ENCODE measurements around the gene CROCC.
"Not testable (repeated sequence)": the region's sequence is repeated elsewhere in the genome, so short reads cannot be mapped to it uniquely, and the experiment has no call there.

CROCC gene, protein sequence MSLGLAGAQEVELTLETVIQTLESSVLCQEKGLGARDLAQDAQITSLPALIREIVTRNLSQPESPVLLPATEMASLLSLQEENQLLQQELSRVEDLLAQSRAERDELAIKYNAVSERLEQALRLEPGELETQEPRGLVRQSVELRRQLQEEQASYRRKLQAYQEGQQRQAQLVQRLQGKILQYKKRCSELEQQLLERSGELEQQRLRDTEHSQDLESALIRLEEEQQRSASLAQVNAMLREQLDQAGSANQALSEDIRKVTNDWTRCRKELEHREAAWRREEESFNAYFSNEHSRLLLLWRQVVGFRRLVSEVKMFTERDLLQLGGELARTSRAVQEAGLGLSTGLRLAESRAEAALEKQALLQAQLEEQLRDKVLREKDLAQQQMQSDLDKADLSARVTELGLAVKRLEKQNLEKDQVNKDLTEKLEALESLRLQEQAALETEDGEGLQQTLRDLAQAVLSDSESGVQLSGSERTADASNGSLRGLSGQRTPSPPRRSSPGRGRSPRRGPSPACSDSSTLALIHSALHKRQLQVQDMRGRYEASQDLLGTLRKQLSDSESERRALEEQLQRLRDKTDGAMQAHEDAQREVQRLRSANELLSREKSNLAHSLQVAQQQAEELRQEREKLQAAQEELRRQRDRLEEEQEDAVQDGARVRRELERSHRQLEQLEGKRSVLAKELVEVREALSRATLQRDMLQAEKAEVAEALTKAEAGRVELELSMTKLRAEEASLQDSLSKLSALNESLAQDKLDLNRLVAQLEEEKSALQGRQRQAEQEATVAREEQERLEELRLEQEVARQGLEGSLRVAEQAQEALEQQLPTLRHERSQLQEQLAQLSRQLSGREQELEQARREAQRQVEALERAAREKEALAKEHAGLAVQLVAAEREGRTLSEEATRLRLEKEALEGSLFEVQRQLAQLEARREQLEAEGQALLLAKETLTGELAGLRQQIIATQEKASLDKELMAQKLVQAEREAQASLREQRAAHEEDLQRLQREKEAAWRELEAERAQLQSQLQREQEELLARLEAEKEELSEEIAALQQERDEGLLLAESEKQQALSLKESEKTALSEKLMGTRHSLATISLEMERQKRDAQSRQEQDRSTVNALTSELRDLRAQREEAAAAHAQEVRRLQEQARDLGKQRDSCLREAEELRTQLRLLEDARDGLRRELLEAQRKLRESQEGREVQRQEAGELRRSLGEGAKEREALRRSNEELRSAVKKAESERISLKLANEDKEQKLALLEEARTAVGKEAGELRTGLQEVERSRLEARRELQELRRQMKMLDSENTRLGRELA (N-terminal part only)

DNA sequence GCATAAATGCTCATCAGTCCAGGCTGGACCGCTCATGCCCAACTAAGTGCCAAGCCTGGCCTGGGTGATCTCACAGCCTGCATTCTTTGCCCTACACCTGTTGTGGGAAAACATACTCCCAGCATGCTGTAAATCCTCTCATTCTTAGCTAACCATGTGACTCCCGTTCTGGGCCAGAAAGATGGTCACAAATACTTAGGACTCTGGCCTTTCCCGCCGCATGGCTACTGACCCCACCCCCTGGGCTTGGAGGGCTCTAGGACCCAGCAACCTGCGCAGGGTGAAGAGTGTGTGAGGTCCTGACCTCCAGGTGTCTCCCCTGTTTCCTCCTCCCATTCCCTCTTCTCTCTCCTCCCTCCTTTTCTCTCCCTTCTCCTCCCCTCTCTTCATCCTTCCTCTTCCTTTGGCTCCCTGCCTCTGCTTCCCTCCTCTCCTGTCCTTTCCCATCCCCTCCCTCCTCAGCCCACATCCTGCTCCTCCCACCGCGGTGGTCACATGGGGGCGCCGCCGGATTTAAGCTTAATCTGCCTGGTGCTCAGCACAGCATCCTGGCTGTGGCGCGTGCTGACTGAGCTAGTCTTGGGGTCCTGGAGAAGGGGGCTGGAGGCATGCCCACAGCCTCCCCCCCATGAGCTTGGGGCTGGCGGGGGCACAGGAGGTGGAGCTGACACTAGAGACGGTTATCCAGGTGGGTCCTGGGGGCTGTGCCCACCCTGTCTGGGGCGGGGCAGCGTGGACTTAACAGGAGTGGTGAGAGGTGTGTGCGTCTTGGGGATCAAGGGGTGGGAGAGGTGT, at the start of gene CROCC:
Gene CROCC, plus strand, starts transcription at position 541 of the 795 bp plus-strand sequence. Its CDS starts 88 bp downstream, at position 629.
- no peak for DNase-seq

DNA sequence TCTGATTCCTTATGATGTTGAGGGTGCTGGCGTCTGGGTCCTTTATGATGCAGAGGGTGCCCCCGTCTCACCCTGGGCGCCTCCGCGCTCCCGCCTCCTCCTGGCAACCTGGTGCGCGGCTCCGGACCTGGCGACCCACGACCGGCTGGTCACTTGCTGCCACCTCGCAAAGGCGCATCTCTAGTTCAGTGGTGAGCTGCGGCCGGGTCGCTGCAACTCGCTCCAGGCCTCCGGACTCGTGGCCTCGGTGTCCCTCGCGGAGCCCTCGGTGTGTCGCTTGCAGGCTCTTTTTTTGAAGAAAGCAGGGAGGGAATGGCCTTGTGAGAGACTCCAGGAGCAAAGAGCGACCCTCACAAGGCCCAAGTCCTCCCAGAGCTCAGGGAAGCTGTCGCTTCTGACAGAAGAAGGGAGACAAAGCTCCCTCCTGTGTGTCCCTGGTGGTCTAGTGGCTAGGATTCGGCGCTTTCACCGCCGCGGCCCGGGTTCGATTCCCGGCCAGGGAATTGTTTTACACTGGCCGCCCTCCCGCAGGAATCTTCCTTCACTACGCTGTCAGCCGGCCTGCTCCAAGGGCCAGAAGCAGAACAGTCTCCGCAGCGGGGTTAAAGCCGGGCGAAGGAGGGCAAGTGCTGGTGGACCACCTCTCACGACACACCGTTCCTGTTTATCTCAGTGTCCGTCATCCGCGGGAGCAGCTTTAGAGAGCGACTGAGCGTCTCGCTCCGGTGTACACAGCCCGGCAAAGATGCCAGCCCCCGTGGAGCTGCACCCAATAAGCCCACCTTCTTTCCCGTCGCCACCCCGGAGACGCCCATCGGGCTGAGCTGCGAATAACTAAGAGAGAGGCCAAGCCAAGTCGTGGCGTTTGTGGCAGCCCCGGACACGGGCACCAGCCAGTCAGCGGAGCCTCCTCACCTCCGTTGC, 49.3 kb upstream of the CROCC start:
- DNase-seq: not testable (repeated sequence)

DNA sequence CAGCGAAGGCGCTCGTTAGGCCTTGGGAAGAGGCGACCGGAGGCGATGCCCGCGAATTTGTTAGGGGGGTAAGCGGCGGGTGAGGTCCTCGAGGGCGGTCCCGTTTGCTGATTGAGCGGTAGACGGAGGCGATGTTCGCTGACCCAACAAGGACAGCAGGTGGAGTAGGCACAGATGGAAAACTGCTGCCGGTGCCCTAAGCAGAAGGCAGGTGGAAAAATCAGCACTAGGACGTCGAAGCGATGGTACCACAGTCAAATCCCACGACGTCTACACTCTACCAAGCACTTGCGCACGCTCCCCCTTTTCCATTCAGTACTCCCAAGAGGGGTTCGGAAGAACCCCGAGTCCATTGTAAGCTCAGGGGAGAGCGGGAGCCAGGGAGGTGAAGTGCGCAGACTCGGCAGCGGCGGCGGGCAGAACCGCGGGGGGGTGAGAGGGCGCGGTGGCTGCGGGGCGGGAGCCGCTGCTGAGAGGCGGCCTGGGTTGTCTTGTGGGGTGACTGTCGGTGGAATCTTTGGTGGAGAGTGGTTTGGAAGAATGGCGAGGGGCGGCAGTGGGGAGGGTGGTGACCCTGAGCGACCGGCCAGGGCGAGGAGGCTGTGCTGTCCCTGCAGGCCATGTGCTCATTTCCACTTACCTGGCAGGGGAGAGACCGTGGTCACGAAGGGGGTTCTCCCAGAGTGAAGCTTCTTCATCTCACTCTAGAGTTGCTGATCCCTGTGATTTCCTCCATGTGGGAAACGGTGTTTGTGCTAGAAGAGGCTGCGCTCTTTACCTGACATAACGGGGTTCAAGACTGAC, 48.5 kb upstream of the CROCC start:
- DNase-seq: not testable (repeated sequence)

DNA sequence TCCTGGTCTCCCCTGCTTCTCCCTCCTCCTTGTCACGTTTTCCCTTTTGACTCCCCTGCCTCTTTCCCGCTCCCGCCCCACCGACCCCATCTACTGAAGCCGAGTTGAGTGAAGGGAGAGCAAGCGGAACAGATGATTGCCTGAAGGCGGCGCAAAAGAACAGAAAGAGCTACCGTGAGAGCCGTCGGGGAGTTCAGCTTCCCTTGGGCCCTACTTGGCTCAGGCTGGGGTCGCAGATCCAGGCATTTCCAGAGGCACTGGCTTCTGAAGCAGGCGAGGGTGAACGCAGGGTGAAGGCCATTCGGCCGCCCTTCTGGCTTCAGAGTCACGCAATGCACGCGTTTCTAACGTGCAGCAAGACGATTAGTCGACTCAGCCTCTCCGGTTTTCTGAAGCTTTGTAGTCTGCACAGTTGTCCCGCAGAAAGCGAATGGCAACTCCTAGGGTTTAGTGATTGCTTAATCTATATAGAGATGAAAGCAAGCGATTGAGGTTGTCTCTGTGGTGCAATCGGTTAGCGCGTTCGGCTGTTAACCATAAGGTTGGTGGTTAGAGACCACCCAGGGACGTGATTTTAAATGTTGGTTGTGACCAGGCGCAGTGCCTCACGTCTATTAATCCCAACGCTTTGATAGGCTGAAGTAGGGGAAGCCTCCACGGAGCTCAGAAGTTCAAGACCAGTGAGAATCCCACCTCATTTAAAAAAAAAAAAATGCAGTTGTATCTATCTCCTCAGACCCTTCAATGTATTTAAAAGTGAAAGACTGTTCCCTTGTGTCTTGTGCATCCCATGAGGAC, 46.6 kb upstream of the CROCC start:
- not testable (repeated sequence) for DNase-seq

DNA sequence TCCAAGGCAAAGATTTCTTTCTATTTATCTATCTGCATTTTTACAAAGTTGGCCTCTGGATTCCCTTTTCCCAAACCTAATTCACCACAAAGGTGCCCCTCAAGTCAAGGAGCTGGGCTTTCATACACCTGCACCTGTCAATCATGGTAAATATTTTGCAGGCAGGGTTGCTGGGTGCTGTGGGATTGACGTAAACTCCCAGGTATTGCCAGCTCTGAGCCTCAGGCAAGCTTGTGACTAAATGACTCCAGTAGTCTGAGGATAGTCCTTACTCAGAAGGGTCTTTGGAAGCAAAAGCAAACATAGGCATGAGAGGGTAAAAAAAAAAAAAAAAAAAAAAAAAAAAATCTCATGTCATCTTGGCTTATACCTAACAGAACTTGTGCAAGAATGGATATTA, 40.0 kb upstream of the CROCC start:
- DNase-seq: not testable (repeated sequence)

DNA sequence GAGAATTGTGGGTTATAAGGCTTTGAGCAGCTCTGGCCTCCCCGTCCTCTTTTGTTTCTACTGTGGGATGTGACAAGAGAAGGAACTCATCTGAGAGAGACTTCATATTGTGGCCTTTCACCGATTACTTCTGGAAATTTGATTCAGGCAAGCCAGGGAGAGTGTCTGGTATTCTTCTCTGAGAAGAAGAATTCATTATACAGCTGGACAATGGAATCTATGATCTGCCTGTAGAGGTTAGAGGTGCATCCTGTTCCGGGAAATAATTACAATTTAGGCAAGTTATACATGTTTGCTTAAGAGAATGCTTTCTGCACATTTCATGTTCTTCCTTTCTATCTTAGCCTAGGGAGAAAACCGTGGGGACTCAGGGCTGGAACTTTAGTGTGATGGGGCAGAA, 38.7 kb upstream of the CROCC start:
- DNase-seq: no peak

DNA sequence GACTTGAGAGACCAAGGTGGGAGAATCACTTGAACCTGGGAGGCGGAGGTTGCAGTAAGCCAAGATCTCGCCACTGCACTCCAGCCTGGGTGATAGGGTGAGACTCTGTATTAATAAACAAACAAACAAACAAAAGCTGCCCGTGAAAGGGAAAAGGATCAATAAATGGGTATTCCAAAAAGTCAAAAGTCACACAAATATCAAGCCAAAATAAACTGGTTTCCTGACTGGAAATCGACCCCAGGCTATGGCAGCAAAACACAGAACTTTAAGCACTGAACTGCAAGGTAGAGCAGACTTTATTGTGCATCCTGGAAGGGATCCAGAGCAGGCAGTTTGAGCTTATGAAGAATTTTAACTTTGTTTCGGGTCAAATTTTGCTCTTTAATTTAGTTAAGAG, 37.2 kb upstream of the CROCC start:
- not testable (repeated sequence) for DNase-seq

DNA sequence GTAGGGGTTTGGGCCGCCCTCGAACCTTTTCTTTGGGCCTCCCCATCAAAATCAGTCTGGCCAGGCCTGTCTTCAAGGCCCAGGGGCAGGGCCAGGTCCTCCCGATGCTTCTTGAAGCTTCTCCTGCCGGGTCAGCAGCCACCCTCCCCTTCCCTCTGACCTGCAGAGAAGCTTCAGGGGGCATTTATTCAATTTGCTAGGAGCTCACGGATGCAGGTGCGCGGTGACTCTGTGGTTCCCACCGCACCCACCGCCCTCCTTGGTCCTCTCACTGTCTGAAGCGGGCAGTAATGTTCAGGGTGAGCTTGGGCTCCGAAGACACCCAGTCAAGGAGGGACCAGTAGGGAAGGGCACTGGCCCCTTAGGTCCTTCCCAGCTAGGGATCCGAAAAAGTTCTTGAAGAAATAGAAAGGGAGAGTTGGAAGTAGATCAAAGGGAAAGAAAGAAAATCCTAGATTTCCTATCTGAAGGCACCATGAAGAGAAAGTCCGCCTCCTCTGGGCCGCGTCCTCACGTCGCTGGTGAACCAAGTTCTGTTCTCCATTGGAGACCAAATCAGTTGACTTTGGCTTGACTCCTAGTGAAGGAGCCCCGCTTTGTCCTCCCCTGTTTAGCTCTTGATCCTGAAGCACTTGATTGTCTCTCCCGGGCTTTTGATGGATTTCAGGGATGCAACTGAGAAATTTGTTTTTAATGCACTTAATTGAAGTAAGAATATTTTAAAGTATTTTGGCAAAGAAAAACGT, 34.7 kb upstream of the CROCC start:
- DNase-seq: no peak

DNA sequence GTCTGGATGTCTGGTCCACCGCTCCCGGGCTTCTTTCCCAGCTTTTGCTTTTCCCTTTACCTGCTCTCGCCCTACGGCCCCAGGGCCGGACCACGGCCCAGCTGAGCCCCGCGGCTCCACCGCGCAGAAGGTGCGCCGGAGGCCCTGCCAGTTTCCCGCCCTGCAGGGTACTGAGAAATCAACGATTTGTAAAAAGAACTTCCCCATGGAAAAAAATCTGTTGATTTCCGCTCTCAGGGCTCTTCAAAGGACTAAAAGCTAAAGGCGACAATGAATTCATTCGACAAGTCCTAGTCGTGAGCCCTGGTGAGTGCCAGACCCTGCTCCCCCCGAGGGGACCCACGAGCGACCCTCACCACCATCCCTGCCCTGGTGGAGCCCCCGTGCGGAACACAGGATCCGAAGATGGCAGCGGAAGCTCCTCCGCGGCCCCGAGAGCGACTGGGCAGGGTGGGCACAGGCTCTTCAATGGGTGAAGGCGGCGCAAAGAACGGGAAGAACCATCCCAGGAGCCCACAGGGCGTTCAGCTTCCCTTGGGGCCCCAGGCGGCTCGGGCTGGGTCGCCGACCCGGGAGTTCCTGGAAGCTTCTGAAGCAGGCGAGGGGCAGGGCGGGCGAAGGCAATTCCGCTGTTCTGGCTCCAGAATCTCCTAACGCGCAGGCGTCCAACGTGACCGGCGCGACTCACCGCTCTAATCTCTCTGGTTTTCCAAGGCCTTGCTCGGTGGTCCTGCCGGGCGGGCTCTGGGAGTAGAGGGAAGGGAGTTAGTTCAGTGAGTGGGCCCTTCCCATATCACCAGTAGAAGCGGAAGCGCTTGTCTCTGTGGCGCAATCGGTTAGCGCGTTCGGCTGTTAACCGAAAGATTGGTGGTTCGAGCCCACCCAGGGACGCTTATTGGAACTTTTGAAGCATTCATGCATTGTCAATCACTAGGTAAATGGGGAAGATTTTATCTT, 32.6 kb upstream of the CROCC start:
- DNase-seq: no peak

DNA sequence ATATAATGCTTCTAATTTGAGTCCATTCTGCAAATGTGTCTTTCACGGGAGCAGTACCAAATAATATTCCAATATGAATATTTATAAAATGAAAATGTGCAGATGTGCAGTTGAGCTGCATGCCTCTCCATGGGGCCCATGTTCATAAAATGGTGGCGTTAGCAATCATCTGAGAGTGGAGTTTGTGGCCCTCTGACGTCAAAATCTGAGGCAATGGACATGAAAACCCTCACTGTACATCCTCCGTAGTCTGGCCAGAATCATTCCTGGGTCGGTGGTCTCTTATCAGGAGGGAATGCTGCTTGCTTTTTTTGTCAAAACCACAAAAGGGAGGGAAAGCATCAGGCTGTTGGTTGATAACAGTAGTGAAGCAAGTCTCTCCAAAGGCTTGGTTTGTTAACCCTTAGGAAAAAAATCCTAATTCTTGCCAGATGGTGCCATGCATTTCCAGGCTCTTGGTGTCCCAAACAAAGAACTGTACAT, 31.2 kb upstream of the CROCC start:
- DNase-seq: not testable (repeated sequence)

DNA sequence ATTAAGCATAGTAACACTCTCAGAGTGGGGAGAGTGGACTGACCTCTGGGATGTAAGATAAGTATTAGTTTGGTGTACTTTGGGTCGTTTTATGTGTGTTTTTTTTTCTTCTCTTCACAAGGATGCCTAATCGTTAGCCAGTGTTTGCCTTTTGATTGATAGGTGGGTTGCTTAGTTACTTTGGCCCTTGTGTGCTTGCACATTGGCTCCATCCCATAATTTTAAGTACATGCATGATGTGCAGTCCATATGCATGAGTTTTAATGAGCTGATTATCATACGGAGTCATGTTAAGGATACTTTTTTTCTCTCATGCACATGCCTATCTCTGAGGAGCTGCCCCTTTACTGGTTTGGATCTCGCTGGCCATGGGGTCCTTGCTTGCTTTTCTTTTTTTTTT, 30.7 kb upstream of the CROCC start:
- DNase-seq: not testable (repeated sequence)

DNA sequence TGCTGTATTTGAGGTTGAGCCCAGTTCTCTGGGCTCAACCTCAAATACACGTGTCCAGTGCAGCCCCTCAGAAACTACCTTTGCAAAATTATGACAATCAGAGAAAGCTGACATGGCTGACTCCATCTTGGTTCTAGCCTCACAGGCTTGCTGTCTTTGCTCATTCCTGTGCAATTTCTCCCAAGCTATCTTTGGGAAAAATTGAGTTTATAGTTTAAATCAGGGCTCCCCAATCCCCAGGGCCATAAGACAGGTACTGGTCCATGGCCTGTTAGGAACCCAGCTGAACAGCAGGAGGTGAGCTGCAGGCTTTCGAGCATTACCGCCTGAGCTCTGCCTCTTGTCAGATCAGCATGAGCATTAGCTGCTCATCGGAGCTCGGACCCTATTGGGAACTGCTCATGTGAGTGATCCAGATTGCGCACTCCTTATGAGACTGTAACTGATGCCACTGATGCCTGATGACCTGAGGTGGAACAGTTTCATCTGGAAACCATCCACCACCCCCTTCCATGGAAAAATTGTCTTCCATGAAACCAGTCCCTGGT, 28.7 kb upstream of the CROCC start:
- not testable (repeated sequence) for DNase-seq

DNA sequence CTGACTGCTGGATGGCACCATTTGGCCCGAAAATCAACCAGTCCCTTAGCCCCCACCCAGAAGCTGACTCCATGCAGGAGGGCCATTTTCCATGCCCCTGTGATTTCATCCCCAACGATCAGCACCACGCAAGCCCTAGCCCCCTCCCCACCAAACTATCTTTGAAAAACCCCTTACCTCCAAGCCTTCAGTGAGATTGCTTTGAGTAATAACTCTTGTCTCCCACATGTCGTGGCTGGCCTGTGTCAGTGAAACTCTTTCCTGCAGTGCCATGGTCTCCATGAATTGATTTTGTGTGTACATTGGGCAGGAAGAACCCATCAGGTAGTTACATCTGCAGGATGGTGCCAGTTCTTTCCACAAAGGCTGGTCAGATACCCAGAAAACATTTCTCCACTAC, 27.9 kb upstream of the CROCC start:
- not testable (repeated sequence) for DNase-seq

DNA sequence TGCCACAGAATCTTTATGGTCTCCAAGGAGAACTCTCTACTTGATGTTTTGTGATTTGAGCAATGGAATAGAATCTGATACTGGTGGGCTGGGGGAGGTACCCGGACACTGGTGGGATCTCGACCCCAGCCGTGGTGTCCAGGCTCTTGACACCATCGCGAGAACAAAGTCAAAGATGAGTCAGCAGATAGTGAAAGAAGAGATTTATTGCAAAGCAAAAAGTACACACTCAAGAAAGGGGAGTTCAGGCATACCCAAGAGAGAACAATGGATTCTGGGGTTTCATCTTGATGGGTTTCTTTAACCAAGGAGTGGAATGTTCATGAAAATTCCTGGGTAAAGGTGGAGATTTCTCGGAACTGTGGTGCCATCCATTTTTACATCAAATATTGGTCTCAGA, 27.4 kb upstream of the CROCC start:
- DNase-seq: not testable (repeated sequence)

DNA sequence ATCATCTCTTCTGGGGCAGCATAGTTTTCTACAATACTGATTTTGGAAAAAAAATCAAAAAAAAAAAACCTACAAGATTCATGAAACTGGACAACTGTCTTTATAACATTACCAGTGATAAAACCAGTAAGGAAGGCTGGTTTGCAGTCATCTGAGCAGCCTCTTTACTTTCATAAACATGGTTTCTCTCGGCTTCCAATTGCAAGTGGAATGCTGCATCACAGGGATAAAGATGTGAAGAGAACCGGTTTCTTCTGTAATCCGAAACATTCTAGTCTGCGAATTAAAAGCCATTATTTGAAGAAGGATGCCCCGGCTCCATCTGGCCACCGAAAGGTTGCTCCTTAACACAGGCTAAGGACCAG, 26.5 kb upstream of the CROCC start:
- not testable (repeated sequence) for DNase-seq

DNA sequence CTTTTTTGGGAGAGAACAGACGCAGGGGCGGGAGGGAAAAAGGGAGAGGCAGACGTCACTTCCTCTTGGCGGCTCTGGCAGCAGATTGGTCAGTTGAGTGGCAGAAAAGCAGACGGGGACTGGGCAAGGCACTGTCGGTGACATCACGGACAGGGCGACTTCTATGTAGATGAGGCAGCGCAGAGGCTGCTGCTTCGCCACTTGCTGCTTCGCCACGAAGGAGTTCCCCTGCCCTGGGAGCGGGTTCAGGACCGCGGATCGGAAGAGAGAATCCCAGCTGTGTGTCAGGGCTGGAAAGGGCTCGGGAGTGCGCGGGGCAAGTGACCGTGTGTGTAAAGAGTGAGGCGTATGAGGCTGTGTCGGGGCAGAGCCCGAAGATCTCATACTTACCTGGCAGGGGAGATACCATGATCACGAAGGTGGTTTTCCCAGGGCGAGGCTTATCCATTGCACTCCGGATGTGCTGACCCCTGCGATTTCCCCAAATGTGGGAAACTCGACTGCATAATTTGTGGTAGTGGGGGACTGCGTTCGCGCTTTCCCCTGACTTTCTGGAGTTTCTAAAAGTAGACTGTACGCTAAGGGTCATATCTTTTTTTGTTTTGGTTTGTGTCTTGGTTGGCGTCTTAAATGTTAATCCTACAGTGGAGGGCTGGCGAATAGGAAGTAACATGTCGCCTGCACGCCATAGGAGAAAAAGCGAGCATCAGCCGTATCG, 26.0 kb upstream of the CROCC start, which contains the start of gene RNU1-2:
Gene RNU1-2, plus strand, starts transcription at position 383 of the 718 bp plus-strand sequence.
- DNase-seq: peak; percentile 95
